Choroid plexus epithelial cell (primary cell): ENCODE data around the gene SPRR3.

Experiments
- DNase-seq: peaks from one replicate; pipeline ENCODE4 v3.0.0-alpha.2; 2010; ENCODE audit warnings: low read depth
- H3K4me3 ChIP-seq: 2 replicates; pipeline ENCODE4 v1.5.1; 2011; ENCODE audit warnings: low read depth, mild to moderate bottlenecking, control low read depth, low read length, moderate library complexity
- CTCF ChIP-seq: conservative IDR thresholded peaks from 2 replicates; pipeline ENCODE4 v1.5.1; 2011; ENCODE audit warnings: low read depth, mild to moderate bottlenecking, control low read depth, inconsistent platforms, low read length, moderate library complexity

SPRR3 gene

DNA sequence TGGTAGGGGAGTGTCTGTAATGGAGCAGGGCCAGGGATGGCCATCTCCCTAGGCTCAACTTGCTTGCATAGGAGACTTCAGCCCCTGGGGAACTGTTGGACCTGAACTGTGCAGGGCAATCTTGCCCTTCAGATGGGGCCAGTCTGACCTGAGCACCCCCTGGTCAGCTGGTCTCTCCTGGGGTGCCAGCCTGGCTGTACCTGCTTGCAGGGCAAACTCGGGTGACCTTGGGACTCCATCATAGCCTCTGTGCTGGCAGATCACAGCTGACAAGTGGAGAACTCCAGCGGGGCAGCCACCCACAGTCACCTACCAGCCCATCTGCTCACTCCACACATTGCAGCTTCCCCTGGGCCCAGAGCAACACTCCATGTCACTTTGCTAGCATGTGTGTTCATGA, 47.7 kb downstream of the SPRR3 start:
- TF ChIP-seq CTCF = no peak
- no peak overlapping the region for H3K4me3 ChIP-seq
- DNase-seq = no peak
